Right lobe of liver (tissue), 6 donors: Measurements from ENCODE around the gene FBXO39. TPM values are rescaled to one million over a fixed set of nuclear protein-coding genes. Genes with fewer than 3 reads are reported as not detected.

Source experiments
- ATAC-seq, 4 donors: fragments of 200-7000 bp; cut with Tn5 transposase; one replicate each; pipeline ENCODE4 v1.9.1; 2020; ENCODE audit warnings: mild to moderate bottlenecking in 4 of 4, moderate library complexity in 4 of 4
- DNase-seq, 3 donors: peaks; one replicate each; pipeline ENCODE4 v3.0.0-alpha.2; 2020
- H3K27ac ChIP-seq, 3 donors: fragments of 200-600 bp; one replicate each; pipeline ENCODE4 v1.8.0; 2022
- H3K27me3 ChIP-seq, 2 donors: fragments of 200-600 bp; one replicate each; pipeline ENCODE4 v1.8.0; 2022
- H3K36me3 ChIP-seq, 4 donors: fragments of 200-600 bp; sonication (generic) in 1 of 4; one replicate each; pipeline versions ENCODE4 v1.5.1 to v1.8.0; 2017 to 2022; ENCODE audit warnings: control low read depth in 1 of 4
- H3K4me1 ChIP-seq, 4 donors: fragments of 200-600 bp; sonication (generic) in 1 of 4; one replicate each; pipeline versions ENCODE4 v1.5.1 to v1.8.0; 2017 to 2022; ENCODE audit warnings: control low read depth in 1 of 4
- H3K4me3 ChIP-seq, 3 donors: fragments of 200-600 bp; one replicate each; pipeline ENCODE4 v1.8.0; 2022
- H3K9me3 ChIP-seq, 4 donors: fragments of 200-600 bp; sonication (generic) in 1 of 4; one replicate each; pipeline versions ENCODE4 v1.5.1 to v1.8.0; 2017 to 2022; ENCODE audit warnings: control low read depth in 1 of 4
- CTCF ChIP-seq, 4 donors: fragments of 200-600 bp in 3 of 4; fragments of 450-650 bp in 1 of 4; IDR thresholded peaks; one replicate each; pipeline versions ENCODE4 v1.5.1 to v1.8.0; 2016 to 2022; ENCODE audit warnings: antibody characterized with exemption in 4 of 4, mild to moderate bottlenecking in 2 of 4
- POLR2A ChIP-seq: fragments of 450-650 bp; IDR thresholded peaks from one replicate; pipeline ENCODE4 v1.6.1; 2017; ENCODE audit warnings: antibody characterized with exemption, mild to moderate bottlenecking
- WGBS: methylation state at CpG from one replicate; pipeline ENCODE4 v1.1.6; 2018; ENCODE audit warnings: low coverage, low lambda C conversion rate; ENCODE audit not compliant: insufficient coverage; ENCODE audit errors: missing lambda C conversion rate; 5-methylcytosine and 5-hydroxymethylcytosine counted together
- intact Hi-C, 2 donors: fragments of 100-400 bp; cut with DNase I; formaldehyde crosslinking; loops; one replicate each; pipeline versions ENCODE4 v1.11.2 to v1.14.1; 2022
- small RNA-seq, 2 experiments: library from RNA; depleted of rRNA; stranded (forward); fragments of <200 nt; gene quantifications; one replicate each; pipeline ENCODE3, GENCODE V24; 2016
- total RNA-seq, 6 experiments: library from RNA; depleted of rRNA in 2 of 6; stranded (reverse); fragments of >200 nt in 2 of 6; fragmentation: NEBNext Ultra II Directional in 3 of 6; extraction: Animal tissue kit (Norgen Biotek cat#: 25700) in 3 of 6; gene quantifications; one replicate each; pipeline versions ENCODE4 v1.1.0 to v1.2.4, GENCODE V29; 2016 to 2023
- donor health status: DM: no; HTN: yes; CAD: no.
- donor health status: DM: no; HTN: no; CAD: no.
- donor health status: DM: no; HTN: no; CAD: no.
- donor health status: DM: no; HTN: yes; CAD: no.
- donor health status: DM: no; HTN: yes; CAD: no.

Gene FBXO39
- total RNA-seq, 6 experiments from 2014 or later: 0.33 to 1.2 (median 0.49) TPM; not detected in 1

GRCh38 chr17:6830383-6830986 lies 54.5 kb downstream of the FBXO39 start:
- Histone ChIP-seq H3K36me3 (no peaks in the 10 kb centered on the region), H3K27ac (no peak overlapping the region), H3K4me3 (no peak overlapping the region), H3K27me3 (no peaks in the 10 kb centered on the region), H3K4me1 (no peaks in the 10 kb centered on the region), H3K9me3 (no peaks in the 10 kb centered on the region)
- ATAC-seq (no peak), DNase-seq (no peak)
- intact Hi-C loops: no loop called here
- TF ChIP-seq CTCF (IDR thresholded peaks at IDR 0.05) (no peak), POLR2A (no peak)
- 63% methylated on average over 7 of the region's 7 CpGs for WGBS

GRCh38 chr17:6831661-6832263 lies 55.7 kb downstream of the FBXO39 start, which contains the start of gene TEKT1:
Gene TEKT1 (minus strand): TSS chr17:6831729. CDS start chr17:6830376, 1,353 bp downstream.
- peak; percentile 90 to 92 (median 90) for DNase-seq
- Histone ChIP-seq H3K27ac (no peak within 1 kb of the TSS), H3K4me1 (no peaks in the 10 kb centered on the region), H3K9me3 (no peaks in the 10 kb centered on the region), H3K27me3 (no peaks in the 10 kb centered on the region), H3K36me3 (no peaks in the 10 kb centered on the region), H3K4me3 (peak within 1 kb of the TSS; percentile 47 to 56 (median 49))
- TF ChIP-seq POLR2A: no peak
- TF ChIP-seq CTCF (IDR thresholded peaks at IDR 0.05): no peak
- intact Hi-C loops: no loop called here
- ATAC-seq: peak; percentile 98 to 99 (median 99)
- WGBS: 8% methylated on average over 7 of the region's 35 CpGs

Small RNA genes within 50 kb of the gene (small RNA-seq; reads per million reads assigned to genes)
- gene AC004706.2: 0 reads per million in 2 experiments

Other genes with a start within 250 kb of the FBXO39 start
- gene PITPNM3, start 219.7 kb upstream of the FBXO39 start, total RNA-seq: 1 to 10 TPM in 5 of 6 experiments, under 1 TPM in 1; 0.91 to 3.8 (median 1.2) TPM
- gene KIAA0753, start 135.5 kb upstream of the FBXO39 start, total RNA-seq: 1 to 10 TPM; 3.7 to 6.5 (median 4.9) TPM
- 100 to 1,000 TPM in 2 of 6 experiments, 10 to 100 TPM in 4; 50.4 to 204 (median 72.1) TPM for gene TXNDC17, start 135.2 kb upstream of the FBXO39 start, total RNA-seq
- gene MED31, start 124.6 kb upstream of the FBXO39 start, total RNA-seq: 10 to 100 TPM in 2 of 6 experiments, 1 to 10 TPM in 4; 3.5 to 10.7 (median 7.4) TPM
- gene C17orf100, start 124.5 kb upstream of the FBXO39 start, total RNA-seq: 1 to 10 TPM; 1.2 to 4.0 (median 1.9) TPM
- 100 to 1,000 TPM; 142 to 383 (median 264) TPM for gene SLC13A5, start 62.8 kb upstream of the FBXO39 start, total RNA-seq
- 10 to 100 TPM; 15.9 to 76.8 (median 42.7) TPM for gene XAF1, start 20.2 kb upstream of the FBXO39 start, total RNA-seq
- gene TEKT1, start 55.5 kb downstream of the FBXO39 start, total RNA-seq: not detected
- gene ALOX12, start 219.8 kb downstream of the FBXO39 start, total RNA-seq: under 1 TPM in 2 of 6 experiments, not detected in 4; 0.17 to 0.27 TPM
- 100 to 1,000 TPM in 3 of 6 experiments, 10 to 100 TPM in 3; 72.5 to 141 (median 108) TPM for gene RNASEK, start 236.4 kb downstream of the FBXO39 start, total RNA-seq
- gene BCL6B, start 246.8 kb downstream of the FBXO39 start, total RNA-seq: 1 to 10 TPM in 5 of 6 experiments, under 1 TPM in 1; 0.71 to 3.5 (median 1.5) TPM